ENCODE measurements around the gene GFRA1.

Gene GFRA1

DNA sequence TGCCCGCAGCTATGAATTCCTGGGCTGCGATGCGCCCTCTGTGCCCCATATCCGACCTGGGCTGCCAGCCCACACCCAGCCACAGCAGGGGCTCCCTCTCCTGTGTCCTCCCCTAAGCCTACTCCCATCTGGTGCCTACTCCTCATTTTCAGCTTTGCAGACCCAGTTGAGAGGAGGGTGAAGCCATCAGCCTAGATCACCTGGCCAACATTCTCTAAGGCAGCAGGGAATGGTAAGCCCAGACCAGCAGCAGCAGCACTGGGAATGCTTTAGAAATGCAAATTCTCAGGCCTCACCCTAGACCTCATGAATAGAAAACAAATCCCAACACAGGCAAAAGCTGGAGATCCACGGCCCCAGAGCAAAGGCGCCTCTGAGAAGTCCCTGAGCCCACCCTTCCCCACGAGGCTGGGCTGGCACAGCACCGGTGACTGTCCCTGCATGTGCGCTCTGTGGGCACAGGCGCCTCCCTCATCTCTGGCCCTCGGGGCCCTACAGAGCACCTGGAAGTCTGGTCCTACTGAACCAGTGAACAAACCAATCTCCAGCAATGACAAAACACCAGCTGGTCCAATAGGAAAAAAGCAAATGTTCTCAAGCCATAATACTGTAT, 161.4 kb downstream of the GFRA1 start:
- no peaks in the 10 kb centered on the region for H3K4me1 ChIP-seq
- DNase-seq = no peak
- TF ChIP-seq, protein P1, sequence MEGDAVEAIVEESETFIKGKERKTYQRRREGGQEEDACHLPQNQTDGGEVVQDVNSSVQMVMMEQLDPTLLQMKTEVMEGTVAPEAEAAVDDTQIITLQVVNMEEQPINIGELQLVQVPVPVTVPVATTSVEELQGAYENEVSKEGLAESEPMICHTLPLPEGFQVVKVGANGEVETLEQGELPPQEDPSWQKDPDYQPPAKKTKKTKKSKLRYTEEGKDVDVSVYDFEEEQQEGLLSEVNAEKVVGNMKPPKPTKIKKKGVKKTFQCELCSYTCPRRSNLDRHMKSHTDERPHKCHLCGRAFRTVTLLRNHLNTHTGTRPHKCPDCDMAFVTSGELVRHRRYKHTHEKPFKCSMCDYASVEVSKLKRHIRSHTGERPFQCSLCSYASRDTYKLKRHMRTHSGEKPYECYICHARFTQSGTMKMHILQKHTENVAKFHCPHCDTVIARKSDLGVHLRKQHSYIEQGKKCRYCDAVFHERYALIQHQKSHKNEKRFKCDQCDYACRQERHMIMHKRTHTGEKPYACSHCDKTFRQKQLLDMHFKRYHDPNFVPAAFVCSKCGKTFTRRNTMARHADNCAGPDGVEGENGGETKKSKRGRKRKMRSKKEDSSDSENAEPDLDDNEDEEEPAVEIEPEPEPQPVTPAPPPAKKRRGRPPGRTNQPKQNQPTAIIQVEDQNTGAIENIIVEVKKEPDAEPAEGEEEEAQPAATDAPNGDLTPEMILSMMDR (IDR thresholded peaks at IDR 0.05; ENCODE audit: low read depth, low read length) = no peak
- no peak overlapping the region for H3K4me3 ChIP-seq (ENCODE audit: low read depth, low read length)
- no peaks in the 10 kb centered on the region for H3K36me3 ChIP-seq
- no peaks in the 10 kb centered on the region for H3K9me3 ChIP-seq
- H3K27me3 ChIP-seq = no peaks in the 10 kb centered on the region

DNA sequence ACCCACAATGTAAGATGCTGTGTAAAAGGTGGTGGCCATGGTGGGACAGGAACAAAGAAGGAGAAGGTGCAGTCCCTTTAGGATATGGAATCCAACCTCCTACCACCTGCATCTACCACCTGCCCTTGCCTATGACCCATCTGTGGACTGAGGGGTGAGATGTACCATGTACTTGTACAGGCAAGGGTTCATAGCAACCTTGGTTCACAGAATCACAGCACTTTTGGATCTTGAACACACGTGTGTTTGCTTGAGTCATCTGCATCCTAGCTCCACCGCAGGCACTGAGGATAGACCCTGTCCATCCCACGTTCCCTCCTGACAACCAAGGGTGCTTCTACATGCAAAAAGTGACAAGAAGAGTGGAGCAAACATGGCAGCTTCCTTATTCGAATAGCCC, 162.3 kb downstream of the GFRA1 start:
- H3K36me3 ChIP-seq = no peaks in the 10 kb centered on the region

DNA sequence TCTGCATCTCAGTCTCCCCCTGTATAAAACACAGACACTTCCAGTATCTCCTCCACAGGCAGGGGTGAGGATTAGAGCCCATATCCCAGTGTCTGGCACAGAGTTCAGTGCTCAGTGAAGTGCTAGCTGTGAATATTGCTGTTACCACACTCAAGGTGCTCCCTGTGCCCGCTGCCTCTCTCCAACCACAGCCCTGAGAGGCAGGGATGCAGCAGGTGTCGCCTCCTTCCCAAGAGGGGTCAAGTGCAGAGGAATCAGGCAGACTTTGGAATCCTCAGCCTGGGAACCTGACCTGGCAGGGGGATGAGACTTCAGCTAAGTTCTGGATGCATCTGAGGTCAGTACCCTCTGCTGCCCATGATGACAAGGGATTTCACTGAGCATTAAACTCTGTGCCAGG, 163.1 kb downstream of the GFRA1 start:
- TF ChIP-seq, protein P1 (IDR thresholded peaks at IDR 0.05; ENCODE audit: low read depth, low read length) = no peak
- Histone ChIP-seq H3K27me3 (no peaks in the 10 kb centered on the region), H3K36me3 (no peaks in the 10 kb centered on the region), H3K9me3 (no peaks in the 10 kb centered on the region), H3K4me3 (ENCODE audit: low read depth, low read length) (no peak overlapping the region), H3K4me1 (no peaks in the 10 kb centered on the region)
- DNase-seq = no peak

More for the DNA sequence above, 162.3 kb downstream of the GFRA1 start:
- Histone ChIP-seq H3K9me3 (no peaks in the 10 kb centered on the region), H3K27me3 (no peaks in the 10 kb centered on the region), H3K4me3 (ENCODE audit: low read depth, low read length) (no peak overlapping the region), H3K4me1 (no peaks in the 10 kb centered on the region)
- DNase-seq = no peak
- TF ChIP-seq, protein P1 (IDR thresholded peaks at IDR 0.05; ENCODE audit: low read depth, low read length) = no peak

DNA sequence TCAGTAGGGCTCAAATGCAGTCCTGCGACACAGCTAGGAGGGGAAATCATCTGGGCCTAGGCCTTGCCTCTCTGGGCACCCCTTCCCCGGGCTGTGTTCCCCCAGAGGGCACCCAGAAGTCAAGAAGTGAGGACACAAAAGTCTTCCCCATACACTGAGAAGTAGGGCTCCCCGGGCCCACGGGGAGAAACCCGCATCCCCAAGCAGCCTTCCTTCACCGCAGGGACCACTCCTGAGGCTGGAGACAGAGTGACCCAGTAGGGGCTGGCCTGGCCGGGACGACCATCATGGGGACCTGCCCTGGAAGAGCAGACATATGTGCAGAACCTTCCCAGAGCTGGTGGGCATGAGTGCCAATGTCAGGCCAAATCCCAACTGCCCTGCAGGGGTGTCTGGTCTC, 163.5 kb downstream of the GFRA1 start:
- Histone ChIP-seq H3K4me1 (no peaks in the 10 kb centered on the region), H3K4me3 (ENCODE audit: low read depth, low read length) (no peak overlapping the region), H3K9me3 (no peaks in the 10 kb centered on the region), H3K36me3 (no peaks in the 10 kb centered on the region), H3K27me3 (no peaks in the 10 kb centered on the region)
- no peak for DNase-seq
- TF ChIP-seq, protein P1 (IDR thresholded peaks at IDR 0.05; ENCODE audit: low read depth, low read length) = no peak

DNA sequence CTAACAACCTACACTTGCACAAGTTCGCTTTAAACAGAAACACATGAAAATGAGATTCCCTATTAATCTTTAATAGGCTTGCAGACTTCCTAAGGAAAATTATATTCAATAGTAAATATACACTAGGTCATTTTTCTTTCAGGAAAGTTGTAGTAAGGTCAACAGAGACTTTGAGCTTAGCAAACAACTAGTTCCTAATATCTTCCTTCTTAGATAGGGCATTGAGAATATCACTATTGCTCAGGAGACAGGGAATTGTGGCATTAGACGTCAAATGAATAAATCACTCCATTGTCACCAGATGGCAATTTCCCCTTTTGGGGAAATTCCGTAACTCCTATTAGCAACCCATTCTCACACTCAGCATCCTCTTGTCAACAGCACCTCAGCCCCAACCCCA, 164.9 kb downstream of the GFRA1 start:
- Histone ChIP-seq H3K4me3 (ENCODE audit: low read depth, low read length) (no peak overlapping the region), H3K4me1 (no peaks in the 10 kb centered on the region), H3K36me3 (no peaks in the 10 kb centered on the region), H3K9me3 (no peaks in the 10 kb centered on the region), H3K27me3 (no peaks in the 10 kb centered on the region)
- TF ChIP-seq, protein P1 (IDR thresholded peaks at IDR 0.05; ENCODE audit: low read depth, low read length) = no peak
- no peak for DNase-seq

DNA sequence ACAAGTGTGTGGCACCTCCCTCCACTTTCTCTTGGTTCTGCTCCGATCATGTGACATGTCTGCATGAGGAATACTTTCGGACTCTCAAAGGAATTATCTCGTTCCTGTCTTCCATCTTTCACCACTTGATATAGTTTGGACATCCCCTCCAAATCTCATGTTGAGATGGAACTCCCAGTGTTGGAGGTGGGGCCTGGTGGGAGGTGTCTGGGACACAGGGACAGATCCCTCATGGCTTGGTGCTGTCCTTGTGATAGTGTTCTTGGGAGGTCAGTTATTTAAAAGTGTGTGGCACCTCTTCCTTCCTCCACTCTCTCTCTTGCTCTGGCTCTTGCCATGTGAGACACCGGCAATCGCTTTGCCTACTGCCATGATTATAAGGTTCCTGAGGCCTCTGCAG, 166.4 kb downstream of the GFRA1 start:
- no peaks in the 10 kb centered on the region for H3K4me1 ChIP-seq
- no peaks in the 10 kb centered on the region for H3K27me3 ChIP-seq
- H3K4me3 ChIP-seq (ENCODE audit: low read depth, low read length) = no peak overlapping the region
- no peak for DNase-seq
- TF ChIP-seq, protein P1 (IDR thresholded peaks at IDR 0.05; ENCODE audit: low read depth, low read length) = no peak
- no peaks in the 10 kb centered on the region for H3K9me3 ChIP-seq
- no peaks in the 10 kb centered on the region for H3K36me3 ChIP-seq

All from BE2C (cell line).